Thyroid gland (tissue), 4 donors: ENCODE data around the gene TMPRSS5. TPM values are rescaled to one million over a fixed set of nuclear protein-coding genes. Genes with fewer than 3 reads are reported as not detected.

ENCODE experiments used
- DNase-seq, 2 donors: peaks; one replicate each; pipeline ENCODE4 v3.0.0-alpha.2; 2019
- H3K27ac ChIP-seq, 3 donors: fragments of 200-600 bp; sonication (generic); 1 replicate in 2 of 3; 2 replicates in 1 of 3; pipeline ENCODE4 v1.5.1; 2016 to 2019; ENCODE audit warnings: mild to moderate bottlenecking in 1 of 3, moderate library complexity in 1 of 3
- H3K27me3 ChIP-seq: fragments of 200-600 bp; sonication (generic); one replicate; pipeline ENCODE4 v1.5.1; 2019
- H3K36me3 ChIP-seq, 2 donors: fragments of 200-600 bp; sonication (generic); one replicate each; pipeline ENCODE4 v1.5.1; 2016 to 2019
- H3K4me1 ChIP-seq, 2 donors: fragments of 200-600 bp; sonication (generic); one replicate each; pipeline ENCODE4 v1.5.1; 2017 to 2019
- H3K4me3 ChIP-seq, 3 donors: fragments of 200-600 bp; sonication (generic); replicated peaks in 1 of 3; 1 replicate in 2 of 3; 2 replicates in 1 of 3; pipeline ENCODE4 v1.5.1; 2016; ENCODE audit warnings: mild to moderate bottlenecking in 1 of 3
- H3K9me3 ChIP-seq: fragments of 200-600 bp; sonication (generic); one replicate; pipeline ENCODE4 v1.5.1; 2017
- POLR2A ChIP-seq, 2 donors: fragments of 450-650 bp; IDR thresholded peaks; one replicate each; pipeline ENCODE4 v1.6.1; 2017; ENCODE audit warnings: antibody characterized with exemption in 2 of 2, mild to moderate bottlenecking in 2 of 2, moderate library complexity in 1 of 2
- WGBS, 2 donors: methylation state at CpG; one replicate each; pipeline ENCODE4 v1.1.5; 2017; 5-methylcytosine and 5-hydroxymethylcytosine counted together
- intact Hi-C: fragments of 100-400 bp; cut with DNase I; formaldehyde crosslinking; loops from one replicate; pipeline ENCODE4 v1.15.1; 2023
- total RNA-seq, 4 donors: library from RNA; depleted of rRNA; stranded (reverse); fragments of >200 nt; gene quantifications; one replicate each; pipeline ENCODE4 v1.2.3, GENCODE V29; 2016
- TF ChIP-seq, protein P1 (sequence below), 6 experiments: fragments of 200-600 bp in 3 of 6; fragments of 450-650 bp in 3 of 6; sonication (generic) in 3 of 6; IDR thresholded peaks; one replicate each; pipeline ENCODE4 v1.5.1; 2016 to 2019; ENCODE audit warnings: antibody characterized with exemption in 6 of 6, mild to moderate bottlenecking in 2 of 6, inconsistent platforms in 1 of 6, moderate library complexity in 1 of 6

The TMPRSS5 gene
- total RNA-seq, 4 donors from 2014 or later, result 0.40 to 0.59 (median 0.45) TPM; not detected in 1

- WGBS, 2 donors, result 74 to 80% methylated on average over 3 of the region's 3 CpGs
- H3K27ac ChIP-seq, result no peak overlapping the region
- intact Hi-C loops, result no loop called here
- H3K4me3 ChIP-seq, result no peak overlapping the region
- TF ChIP-seq, protein P1, sequence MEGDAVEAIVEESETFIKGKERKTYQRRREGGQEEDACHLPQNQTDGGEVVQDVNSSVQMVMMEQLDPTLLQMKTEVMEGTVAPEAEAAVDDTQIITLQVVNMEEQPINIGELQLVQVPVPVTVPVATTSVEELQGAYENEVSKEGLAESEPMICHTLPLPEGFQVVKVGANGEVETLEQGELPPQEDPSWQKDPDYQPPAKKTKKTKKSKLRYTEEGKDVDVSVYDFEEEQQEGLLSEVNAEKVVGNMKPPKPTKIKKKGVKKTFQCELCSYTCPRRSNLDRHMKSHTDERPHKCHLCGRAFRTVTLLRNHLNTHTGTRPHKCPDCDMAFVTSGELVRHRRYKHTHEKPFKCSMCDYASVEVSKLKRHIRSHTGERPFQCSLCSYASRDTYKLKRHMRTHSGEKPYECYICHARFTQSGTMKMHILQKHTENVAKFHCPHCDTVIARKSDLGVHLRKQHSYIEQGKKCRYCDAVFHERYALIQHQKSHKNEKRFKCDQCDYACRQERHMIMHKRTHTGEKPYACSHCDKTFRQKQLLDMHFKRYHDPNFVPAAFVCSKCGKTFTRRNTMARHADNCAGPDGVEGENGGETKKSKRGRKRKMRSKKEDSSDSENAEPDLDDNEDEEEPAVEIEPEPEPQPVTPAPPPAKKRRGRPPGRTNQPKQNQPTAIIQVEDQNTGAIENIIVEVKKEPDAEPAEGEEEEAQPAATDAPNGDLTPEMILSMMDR (IDR thresholded peaks at IDR 0.05), result no peak
- no peak for TF ChIP-seq POLR2A (IDR thresholded peaks at IDR 0.05)
- no peaks in the 10 kb centered on the region for H3K36me3 ChIP-seq
- no peaks in the 10 kb centered on the region for H3K4me1 ChIP-seq
- no peak for DNase-seq
- H3K27me3 ChIP-seq, result no peaks in the 10 kb centered on the region
- H3K9me3 ChIP-seq, result no peaks in the 10 kb centered on the region
These were observed 35.3 kb downstream of the TMPRSS5 start for GRCh38 chr11:113670831-113671215.

- Histone ChIP-seq H3K4me1 (no peaks in the 10 kb centered on the region), H3K27ac (no peak overlapping the region), H3K9me3 (no peaks in the 10 kb centered on the region), H3K4me3 (no peak overlapping the region), H3K27me3 (no peaks in the 10 kb centered on the region), H3K36me3 (no peaks in the 10 kb centered on the region)
- TF ChIP-seq POLR2A (IDR thresholded peaks at IDR 0.05), result no peak
- TF ChIP-seq, protein P1 (IDR thresholded peaks at IDR 0.05), result no peak
- intact Hi-C loops, result no loop called here
- DNase-seq, result no peak
These were observed 35.8 kb downstream of the TMPRSS5 start for GRCh38 chr11:113670149-113670830.

DNA sequence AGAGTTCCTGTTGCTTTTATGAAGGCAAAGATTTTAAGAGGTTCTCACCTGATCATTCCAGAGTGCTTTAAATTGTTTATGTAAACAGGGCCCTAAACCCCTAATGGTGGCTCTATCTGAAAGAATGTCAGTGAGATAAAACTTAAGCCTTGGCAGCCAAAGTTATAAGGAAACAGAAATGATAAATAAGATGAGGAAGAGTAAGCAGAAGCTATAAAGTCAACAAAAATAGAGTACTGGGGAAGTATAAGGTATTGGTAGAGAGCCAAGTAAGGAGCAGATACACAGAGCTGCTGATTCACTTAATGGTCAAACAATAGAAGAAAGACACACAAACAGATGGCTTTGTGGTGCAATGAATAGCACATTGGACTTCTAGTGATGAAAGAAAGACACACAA lies 37.9 kb downstream of the TMPRSS5 start:
- DNase-seq, result no peak
- Histone ChIP-seq H3K36me3 (no peaks in the 10 kb centered on the region), H3K4me1 (no peaks in the 10 kb centered on the region), H3K4me3 (no peak overlapping the region), H3K27me3 (no peaks in the 10 kb centered on the region), H3K9me3 (no peaks in the 10 kb centered on the region), H3K27ac (no peak overlapping the region)
- TF ChIP-seq, protein P1 (IDR thresholded peaks at IDR 0.05), result no peak
- no peak for TF ChIP-seq POLR2A (IDR thresholded peaks at IDR 0.05)
- intact Hi-C loops, result no loop called here

DNA sequence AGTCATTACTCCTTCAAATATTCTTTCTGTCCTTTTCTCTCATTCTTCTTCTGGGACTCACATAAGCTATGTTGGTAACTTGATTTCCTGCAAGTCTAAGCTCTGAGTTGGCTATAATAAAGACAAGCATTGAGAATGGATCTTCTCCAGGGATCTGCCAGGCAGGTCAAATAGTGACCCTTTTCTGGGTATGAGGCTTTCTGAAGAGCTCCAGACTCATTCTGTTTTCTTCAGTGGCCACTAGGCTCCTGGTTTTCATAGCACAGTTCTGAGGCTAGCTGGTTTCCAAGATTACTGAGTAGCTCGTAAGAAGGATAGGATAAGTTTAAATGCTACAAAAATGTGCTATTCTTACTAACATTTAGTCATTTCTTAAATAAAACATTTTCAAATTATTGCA lies 38.3 kb downstream of the TMPRSS5 start:
- Histone ChIP-seq H3K4me1 (no peaks in the 10 kb centered on the region), H3K9me3 (no peaks in the 10 kb centered on the region), H3K27me3 (no peaks in the 10 kb centered on the region), H3K36me3 (no peaks in the 10 kb centered on the region), H3K27ac (no peak overlapping the region), H3K4me3 (no peak overlapping the region)
- intact Hi-C loops, result no loop called here
- DNase-seq, result no peak
- 88 to 95% methylated on average over 1 of the region's 1 CpG for WGBS, 2 donors
- TF ChIP-seq POLR2A (IDR thresholded peaks at IDR 0.05), result no peak
- TF ChIP-seq, protein P1 (IDR thresholded peaks at IDR 0.05), result no peak

DNA sequence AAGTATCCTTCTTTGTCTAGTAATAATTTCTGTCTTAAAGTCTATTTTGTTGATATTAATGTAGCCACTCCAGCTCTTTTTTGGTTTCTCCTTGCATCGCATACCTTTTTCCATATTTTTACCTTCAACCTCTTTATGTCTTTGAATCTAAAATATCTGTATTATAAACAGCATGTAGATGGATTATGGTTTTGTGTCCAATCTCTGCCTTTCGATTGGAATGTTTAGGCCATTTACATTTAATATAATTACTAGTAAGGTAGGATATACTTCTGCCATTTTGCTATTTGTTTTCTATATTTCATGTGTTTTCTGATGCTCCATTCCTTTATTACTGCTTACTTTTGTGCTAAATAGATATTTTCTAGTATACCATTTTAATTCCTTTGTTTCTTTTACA lies 39.5 kb downstream of the TMPRSS5 start:
- H3K9me3 ChIP-seq, result no peaks in the 10 kb centered on the region
- TF ChIP-seq, protein P1 (IDR thresholded peaks at IDR 0.05), result no peak
- TF ChIP-seq POLR2A (IDR thresholded peaks at IDR 0.05), result no peak
- H3K27me3 ChIP-seq, result no peaks in the 10 kb centered on the region
- 98% methylated on average over 2 of the region's 2 CpGs for WGBS, 2 donors
- no peak for DNase-seq
- no peak overlapping the region for H3K27ac ChIP-seq
- intact Hi-C loops, result no loop called here
- no peaks in the 10 kb centered on the region for H3K36me3 ChIP-seq
- no peak overlapping the region for H3K4me3 ChIP-seq
- no peaks in the 10 kb centered on the region for H3K4me1 ChIP-seq
